ENCODE data around the gene PSMC6. TPM values are rescaled to one million over a fixed set of nuclear protein-coding genes. Genes with fewer than 3 reads are reported as not detected.

Gene PSMC6
- total and polyA plus RNA-seq, 2 experiments from 2014 or later = 143 to 176 TPM

Other genes starting within 250 kb of the PSMC6 start
- gene TXNDC16, start 154.7 kb upstream of the PSMC6 start, total RNA-seq (2014; rRNA removed; shearing (Covaris generic)) = 13.3 and 13.6 TPM in 2 replicates
- gene TXNDC16, start 154.7 kb upstream of the PSMC6 start, polyA plus RNA-seq (2016; fragmentation: Nextera tagmentation; extraction: Ambion mirVana) = 14.0 and 14.6 TPM in 2 replicates
- gene GPR137C, start 154.4 kb upstream of the PSMC6 start, total RNA-seq (2014; rRNA removed; shearing (Covaris generic)) = 3.3 and 5.2 TPM in 2 replicates
- 2.2 and 2.4 TPM in 2 replicates for gene GPR137C, start 154.4 kb upstream of the PSMC6 start, polyA plus RNA-seq (2016; fragmentation: Nextera tagmentation; extraction: Ambion mirVana)
- 40.7 and 44.7 TPM in 2 replicates for gene ERO1A, start 11.6 kb upstream of the PSMC6 start, total RNA-seq (2014; rRNA removed; shearing (Covaris generic))
- gene ERO1A, start 11.6 kb upstream of the PSMC6 start, polyA plus RNA-seq (2016; fragmentation: Nextera tagmentation; extraction: Ambion mirVana) = 21.2 and 25.2 TPM in 2 replicates
- gene STYX, start 23.0 kb downstream of the PSMC6 start, total RNA-seq (2014; rRNA removed; shearing (Covaris generic)) = 40.2 and 43.1 TPM in 2 replicates
- 21.8 and 23.3 TPM in 2 replicates for gene STYX, start 23.0 kb downstream of the PSMC6 start, polyA plus RNA-seq (2016; fragmentation: Nextera tagmentation; extraction: Ambion mirVana)
- gene GNPNAT1, start 84.4 kb downstream of the PSMC6 start, total RNA-seq (2014; rRNA removed; shearing (Covaris generic)) = 67.9 and 68.7 TPM in 2 replicates
- 42.1 and 44.4 TPM in 2 replicates for gene GNPNAT1, start 84.4 kb downstream of the PSMC6 start, polyA plus RNA-seq (2016; fragmentation: Nextera tagmentation; extraction: Ambion mirVana)
- 102 and 108 TPM in 2 replicates for gene FERMT2, start 243.8 kb downstream of the PSMC6 start, total RNA-seq (2014; rRNA removed; shearing (Covaris generic))
- 148 and 152 TPM in 2 replicates for gene FERMT2, start 243.8 kb downstream of the PSMC6 start, polyA plus RNA-seq (2016; fragmentation: Nextera tagmentation; extraction: Ambion mirVana)